CD14-positive monocyte (primary cell): Measurements from ENCODE around the gene SLC43A3. TPM values are rescaled to one million over a fixed set of nuclear protein-coding genes. Genes with fewer than 3 reads are reported as not detected.

Experiments
- DNase-seq, 3 donors: peaks; one replicate each; pipeline ENCODE4 v3.0.0-alpha.2; 2011 to 2022
- H2AFZ ChIP-seq: 2 replicates; pipeline ENCODE4 v1.6.0; 2012; ENCODE audit warnings: mild to moderate bottlenecking, low read depth, low read length, inconsistent platforms; ENCODE audit not compliant: insufficient read depth, poor library complexity, severe bottlenecking
- H3K27ac ChIP-seq, 2 donors: 1 replicate in 1 of 2; 2 replicates in 1 of 2; pipeline ENCODE4 v1.5.1; 2012 to 2013; ENCODE audit warnings: low read length in 2 of 2, control low read depth in 1 of 2, inconsistent platforms in 1 of 2, low read depth in 1 of 2, mild to moderate bottlenecking in 1 of 2
- H3K27me3 ChIP-seq, 2 donors: one replicate each; pipeline versions ENCODE4 v1.6.0 to v1.6.1; 2011 to 2013; ENCODE audit warnings: low read length in 2 of 2; ENCODE audit not compliant: control insufficient read depth in 2 of 2, insufficient read depth in 2 of 2
- H3K36me3 ChIP-seq, 2 donors: replicated peaks in 1 of 2; 1 replicate in 1 of 2; 2 replicates in 1 of 2; pipeline versions ENCODE4 v1.5.1 to v1.6.1; 2012 to 2013; ENCODE audit warnings: low read length in 2 of 2, control low read depth in 1 of 2, inconsistent platforms in 1 of 2, mild to moderate bottlenecking in 1 of 2; ENCODE audit not compliant: insufficient read depth in 2 of 2, control insufficient read depth in 1 of 2
- H3K4me1 ChIP-seq, 2 donors: 1 replicate in 1 of 2; 2 replicates in 1 of 2; pipeline versions ENCODE4 v1.5.1 to v1.6.1; 2012 to 2013; ENCODE audit warnings: low read length in 2 of 2, control low read depth in 1 of 2, inconsistent platforms in 1 of 2, mild to moderate bottlenecking in 1 of 2, moderate library complexity in 1 of 2; ENCODE audit not compliant: insufficient read depth in 2 of 2, control insufficient read depth in 1 of 2
- H3K4me2 ChIP-seq: replicated peaks from 2 replicates; pipeline ENCODE3; 2012; ENCODE audit warnings: low read length, moderate library complexity, mild to moderate bottlenecking; ENCODE audit not compliant: poor library complexity, severe bottlenecking; ENCODE audit errors: extremely low read depth
- H3K4me3 ChIP-seq, 3 experiments: fragments of 200-600 bp in 1 of 3; sonication (generic) in 1 of 3; replicated peaks in 1 of 3; 1 replicate in 2 of 3; 2 replicates in 1 of 3; pipeline ENCODE4 v1.5.1; 2011 to 2013; ENCODE audit warnings: low read length in 3 of 3, mild to moderate bottlenecking in 3 of 3, control low read depth in 2 of 3, low read depth in 2 of 3, inconsistent platforms in 1 of 3, moderate library complexity in 1 of 3
- H3K79me2 ChIP-seq: 2 replicates; pipeline ENCODE4 v1.6.0; 2012; ENCODE audit warnings: mild to moderate bottlenecking, control low read depth, inconsistent platforms, low read length, moderate library complexity; ENCODE audit not compliant: insufficient read depth
- H3K9ac ChIP-seq: 2 replicates; pipeline ENCODE4 v1.6.0; 2017; ENCODE audit warnings: low read length, mild to moderate bottlenecking; ENCODE audit not compliant: insufficient read depth, poor library complexity, severe bottlenecking
- H3K9me3 ChIP-seq, 2 donors: replicated peaks in 1 of 2; 1 replicate in 1 of 2; 2 replicates in 1 of 2; pipeline versions ENCODE4 v1.5.1 to v1.6.1; 2012 to 2013; ENCODE audit warnings: low read length in 2 of 2, control low read depth in 1 of 2; ENCODE audit not compliant: control insufficient read depth in 1 of 2, insufficient read depth in 1 of 2
- H4K20me1 ChIP-seq: 2 replicates; pipeline ENCODE4 v1.6.0; 2012; ENCODE audit warnings: mild to moderate bottlenecking, low read length, control low read depth, moderate library complexity; ENCODE audit not compliant: insufficient read depth
- H3K27ac Mint-ChIP-seq, 7 donors: one replicate each; pipeline ENCODE4 v1.8.0; 2020; ENCODE audit warnings: mild to moderate bottlenecking in 7 of 7, mixed read lengths in 7 of 7, moderate library complexity in 6 of 7, inconsistent platforms in 2 of 7
- H3K27me3 Mint-ChIP-seq, 3 donors: one replicate each; pipeline ENCODE4 v1.8.0; 2021 to 2022; ENCODE audit warnings: low read depth in 3 of 3, mild to moderate bottlenecking in 3 of 3, mixed read lengths in 3 of 3, moderate library complexity in 3 of 3, inconsistent platforms in 1 of 3
- H3K36me3 Mint-ChIP-seq, 2 donors: one replicate each; pipeline ENCODE4 v1.8.0; 2020; ENCODE audit warnings: mixed read lengths in 2 of 2, inconsistent platforms in 1 of 2, mild to moderate bottlenecking in 1 of 2
- H3K4me1 Mint-ChIP-seq: one replicate; pipeline ENCODE4 v1.8.0; 2020; ENCODE audit warnings: mild to moderate bottlenecking, mixed read lengths
- H3K4me3 Mint-ChIP-seq, 2 donors: one replicate each; pipeline ENCODE4 v1.8.0; 2020; ENCODE audit warnings: mild to moderate bottlenecking in 2 of 2, mixed read lengths in 2 of 2, moderate library complexity in 1 of 2
- H3K9me3 Mint-ChIP-seq, 7 donors: one replicate each; pipeline ENCODE4 v1.8.0; 2020 to 2022; ENCODE audit warnings: mixed read lengths in 7 of 7, mild to moderate bottlenecking in 6 of 7, moderate library complexity in 6 of 7, inconsistent platforms in 2 of 7
- CTCF ChIP-seq: fragments of 200-600 bp; IDR thresholded peaks from one replicate; pipeline ENCODE4 v1.8.0; 2022; ENCODE audit warnings: antibody characterized with exemption, mild to moderate bottlenecking
- WGBS: methylation state at CpG from one replicate; pipeline ENCODE4 v1.1.5; 2013; ENCODE audit warnings: missing lambda C conversion rate; ENCODE audit not compliant: insufficient coverage; 5-methylcytosine and 5-hydroxymethylcytosine counted together
- intact Hi-C, 2 donors: fragments of 100-400 bp; cut with micrococcal nuclease; formaldehyde crosslinking; loops; one replicate each; pipeline versions ENCODE4 v1.15.0 to v1.15.1; 2023
- polyA plus RNA-seq, 3 donors: library from polyadenylated mRNA; depleted of rRNA in 1 of 3; unstranded in 2 of 3; stranded (reverse) in 1 of 3; fragments of 300-500 nt in 2 of 3; fragments of >200 nt in 1 of 3; fragmentation: Illumina TruSeq in 2 of 3; gene quantifications; 1 replicate in 2 of 3; 2 replicates in 1 of 3; pipeline ENCODE4 v1.2.3, GENCODE V29; 2012 to 2021

Gene SLC43A3
- polyA plus RNA-seq, 3 donors, result 82.4 to 116 (median 109) TPM

DNA sequence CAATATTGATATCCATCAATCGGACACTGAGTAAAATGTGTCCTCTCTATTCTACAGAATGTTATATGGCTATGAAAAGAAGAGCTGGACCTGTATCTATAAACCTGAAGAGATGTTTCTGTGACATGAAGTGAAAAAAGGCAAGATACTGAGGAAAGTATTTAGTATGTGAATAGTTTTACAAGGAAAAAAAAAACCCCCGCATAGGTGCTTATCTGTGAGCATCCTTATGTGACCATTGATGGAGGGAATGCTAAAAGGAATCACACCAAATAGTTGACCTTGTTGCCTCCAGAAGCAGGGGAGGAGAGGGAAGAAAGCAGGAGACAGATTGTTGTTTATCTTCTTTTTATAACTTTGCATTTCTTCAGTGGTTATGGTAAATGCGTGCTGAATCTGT is 35.8 kb downstream of the SLC43A3 start:
- no peak overlapping the region for H3K4me2 ChIP-seq
- H3K9me3 Mint-ChIP-seq, result no peaks in the 10 kb centered on the region
- H3K4me1 ChIP-seq, result peaks cover 0 to 6% of the 10 kb centered on the region in 2 donors
- WGBS, result 100% methylated on average over 1 of the region's 3 CpGs
- no peak overlapping the region for H3K27ac ChIP-seq
- H3K79me2 ChIP-seq, result no peaks in the 10 kb centered on the region
- H3K36me3 ChIP-seq, result no peaks in the 10 kb centered on the region
- no peak overlapping the region for H3K4me3 Mint-ChIP-seq
- peaks cover 0 to 3% (median 2%) of the 10 kb centered on the region in 3 donors for H3K27me3 Mint-ChIP-seq
- peaks cover 14% of the 10 kb centered on the region for H3K4me1 Mint-ChIP-seq
- H4K20me1 ChIP-seq, result no peaks in the 10 kb centered on the region
- no peaks in the 10 kb centered on the region for H3K27me3 ChIP-seq
- H3K36me3 Mint-ChIP-seq, result no peaks in the 10 kb centered on the region
- H2AFZ ChIP-seq, result no peak overlapping the region
- peak overlapping the region in 1 of 7 donors; percentile 16 for H3K27ac Mint-ChIP-seq
- no peak for DNase-seq
- H3K4me3 ChIP-seq, result no peak overlapping the region
- intact Hi-C loops, result no loop called here
- H3K9me3 ChIP-seq, result no peaks in the 10 kb centered on the region
- TF ChIP-seq CTCF, result no peak
- no peak overlapping the region for H3K9ac ChIP-seq

DNA sequence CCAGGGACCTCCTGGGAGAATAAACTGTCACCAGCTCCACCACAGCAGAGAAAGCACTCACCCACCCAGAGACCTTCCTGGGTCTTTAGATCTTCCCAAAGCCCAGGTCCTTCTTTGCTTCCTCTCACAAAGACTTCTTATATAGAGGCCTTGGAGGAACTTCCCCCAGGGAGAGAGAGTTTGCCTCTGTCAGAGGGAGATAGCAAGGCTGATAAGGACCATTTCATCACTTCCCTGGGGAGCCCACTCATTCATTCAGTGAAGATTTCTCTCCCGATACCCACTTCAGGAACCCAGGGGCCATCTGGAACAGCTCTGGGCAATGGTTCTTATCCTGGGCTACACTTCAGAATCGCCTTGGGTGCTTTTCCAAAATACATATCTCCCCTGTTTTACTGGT is 36.4 kb downstream of the SLC43A3 start, which contains the start of gene PRG2:
Gene PRG2, minus strand, starts transcription at position 116 of the 400 bp plus-strand sequence. CDS start 706 bp downstream, outside the sequence.
- intact Hi-C loops, result no loop called here
- no peak within 1 kb of the TSS for H2AFZ ChIP-seq
- TF ChIP-seq CTCF, result no peak
- Mint-ChIP-seq H3K4me3 (no peak within 1 kb of the TSS), H3K27ac (peak within 1 kb of the TSS in 1 of 7 donors; percentile 16), H3K27me3 (peaks cover 0 to 3% (median 2%) of the 10 kb centered on the region in 3 donors), H3K4me1 (peaks cover 12% of the 10 kb centered on the region), H3K36me3 (no peaks in the 10 kb centered on the region), H3K9me3 (no peaks in the 10 kb centered on the region)
- H3K27ac ChIP-seq, result no peak within 1 kb of the TSS
- no peaks in the 10 kb centered on the region for H3K9me3 ChIP-seq
- H3K27me3 ChIP-seq, result no peaks in the 10 kb centered on the region
- H3K79me2 ChIP-seq, result no peaks in the 10 kb centered on the region
- no peak within 1 kb of the TSS for H3K9ac ChIP-seq
- WGBS, result 0% methylated on average over 1 of the region's 2 CpGs
- peaks cover 0 to 6% of the 10 kb centered on the region in 2 donors for H3K4me1 ChIP-seq
- no peak within 1 kb of the TSS for H3K4me3 ChIP-seq
- no peaks in the 10 kb centered on the region for H3K36me3 ChIP-seq
- no peak for DNase-seq
- H3K4me2 ChIP-seq, result no peak within 1 kb of the TSS
- H4K20me1 ChIP-seq, result no peaks in the 10 kb centered on the region
